K562 (cell line): ENCODE data around the gene ADGRD1. TPM values are rescaled to one million over a fixed set of nuclear protein-coding genes. Genes with fewer than 3 reads are reported as not detected.

Experiments
- BMI1 ChIP-seq: fragments of 150-350 bp; IDR thresholded peaks from 2 replicates; pipeline ENCODE4 v1.6.1; 2014; ENCODE audit warnings: low read length
- CHAMP1 ChIP-seq: fragments of 450-650 bp; IDR thresholded peaks from 2 replicates; pipeline ENCODE4 v1.6.1; 2016; ENCODE audit warnings: mild to moderate bottlenecking
- EP300 ChIP-seq: IDR thresholded peaks from 2 replicates; pipeline ENCODE4 v1.6.1; 2012; ENCODE audit warnings: low read length, improper control_type of control experiment
- HDAC3 ChIP-seq: fragments of 450-650 bp; IDR thresholded peaks from 2 replicates; pipeline ENCODE4 v1.6.1; 2018; ENCODE audit warnings: borderline replicate concordance, mild to moderate bottlenecking, moderate library complexity; ENCODE audit not compliant: partially characterized antibody
- PHB ChIP-seq: fragments of 250-450 bp; sonication (Bioruptor Pico); IDR thresholded peaks from 2 replicates; pipeline ENCODE4 v1.5.0; 2021
- PHF21A ChIP-seq: fragments of 450-650 bp; IDR thresholded peaks from 2 replicates; pipeline ENCODE4 v1.6.1; 2017; ENCODE audit warnings: low read depth, borderline replicate concordance
- RAD21 ChIP-seq, 2 experiments: fragments of 250-450 bp in 1 of 2; fragments of 450-650 bp in 1 of 2; sonication (Bioruptor Pico) in 1 of 2; formaldehyde crosslinking in 1 of 2; IDR thresholded peaks in 1 of 2; conservative IDR thresholded peaks in 1 of 2; 2 replicates each; pipeline versions ENCODE4 v1.4.0 to v1.8.0; 2020 to 2022; ENCODE audit warnings: mild to moderate bottlenecking in 2 of 2, moderate library complexity in 1 of 2
- SMARCC2 ChIP-seq: fragments of 450-650 bp; IDR thresholded peaks from 2 replicates; pipeline ENCODE4 v1.6.1; 2017; ENCODE audit warnings: antibody characterized with exemption, moderate library complexity, mild to moderate bottlenecking, low read depth
- SREBF1 ChIP-seq: fragments of 150-350 bp; IDR thresholded peaks from 2 replicates; pipeline ENCODE4 v1.6.1; 2014; ENCODE audit warnings: antibody characterized with exemption, low read depth, low read length, borderline replicate concordance
- ZBTB26 ChIP-seq: fragments of 450-650 bp; formaldehyde crosslinking; IDR thresholded peaks from 2 replicates; pipeline ENCODE4 v1.4.0; 2022; ENCODE audit warnings: missing genetic modification characterization
- ZKSCAN8 ChIP-seq: fragments of 200-800 bp; sonication (Bioruptor generic); IDR thresholded peaks from 2 replicates; pipeline ENCODE4 v1.6.1; 2016; ENCODE audit warnings: missing genetic modification characterization, missing compliant biosample characterization
- ZNF282 ChIP-seq: sonication (generic); formaldehyde crosslinking; IDR thresholded peaks from 2 replicates; pipeline ENCODE4 v1.8.1; 2023; ENCODE audit warnings: missing genetic modification reagents
- ZNF444 ChIP-seq: fragments of 250-450 bp; sonication (Bioruptor Pico); IDR thresholded peaks from 2 replicates; pipeline ENCODE4 v1.4.0; 2020; ENCODE audit warnings: mild to moderate bottlenecking, moderate library complexity
- ZNF764 ChIP-seq: fragments of 250-450 bp; sonication (Bioruptor Pico); IDR thresholded peaks from 2 replicates; pipeline ENCODE4 v1.4.0; 2020; ENCODE audit warnings: low read depth, mild to moderate bottlenecking, moderate library complexity
- polyA plus RNA-seq, 8 experiments: library from polyadenylated mRNA; depleted of rRNA in 4 of 8; stranded (reverse) in 5 of 8; unstranded in 3 of 8; fragments of >200 nt; fragmentation: Nextera tagmentation in 2 of 8; fragmentation: Illumina TruSeq in 1 of 8; extraction: Ambion mirVana in 2 of 8; extraction: Trizol in 1 of 8; gene quantifications; 2 replicates each; pipeline versions ENCODE4 v1.2.1 to v1.2.3, GENCODE V29; 2011 to 2014; ENCODE audit warnings: inconsistent platforms in 1 of 8, missing spikeins in 1 of 8
- total RNA-seq, 7 experiments: library from RNA; depleted of rRNA in 6 of 7; stranded (reverse); fragments of >200 nt in 6 of 7; fragmentation: Illumina TruSeq in 2 of 7; extraction: Trizol in 2 of 7; gene quantifications; 2 replicates each; pipeline versions ENCODE4 v1.2.1 to v1.2.3, GENCODE V29; 2011 to 2021; ENCODE audit warnings: low replicate concordance in 1 of 7
- TF ChIP-seq, protein P1 (sequence below): fragments of 200-800 bp; sonication (Bioruptor generic); IDR thresholded peaks from 2 replicates; pipeline ENCODE4 v1.6.1; 2017; ENCODE audit warnings: missing genetic modification characterization, missing compliant biosample characterization
- TF ChIP-seq, protein P2 (sequence below): fragments of 450-650 bp; IDR thresholded peaks from 2 replicates; pipeline ENCODE4 v1.6.1; 2014; ENCODE audit warnings: low read depth, mild to moderate bottlenecking, moderate library complexity, borderline replicate concordance
- TF ChIP-seq, protein P3 (sequence below): sonication (generic); formaldehyde crosslinking; IDR thresholded peaks from 2 replicates; pipeline ENCODE4 v1.8.0; 2023; ENCODE audit warnings: mild to moderate bottlenecking, missing genetic modification reagents

The ADGRD1 gene
- total and polyA plus RNA-seq, 9 of the 15 experiments (the other 6 are each of a cell fraction or from before 2014, with no cell fraction given): 1.7 to 11.7 (median 3.3) TPM

- TF ChIP-seq SMARCC2 (no peak), PHF21A (no peak), SREBF1 (no peak), EP300 (peak; percentile 48; the same call in 1 of the 2 replicates), HDAC3 (no peak), ZBTB26 (no peak), ZNF282 (CRISPR knock-in tag) (no peak), BMI1 (0 out of 2 replicates have a peak, but pooled peaks have one; percentile 22), RAD21 (CRISPR knock-in tag; conservative IDR thresholded peaks at IDR 0.05 in 1 of 2, IDR thresholded peaks at IDR 0.05 in 1 of 2) (no peak), CHAMP1 (no peak), ZKSCAN8 (CRISPR knock-in tag) (no peak; the same call in 1 of the 2 replicates), ZNF764 (CRISPR knock-in tag) (no peak), ZNF444 (CRISPR knock-in tag) (no peak), PHB (CRISPR knock-in tag) (no peak)
- TF ChIP-seq, protein P1, sequence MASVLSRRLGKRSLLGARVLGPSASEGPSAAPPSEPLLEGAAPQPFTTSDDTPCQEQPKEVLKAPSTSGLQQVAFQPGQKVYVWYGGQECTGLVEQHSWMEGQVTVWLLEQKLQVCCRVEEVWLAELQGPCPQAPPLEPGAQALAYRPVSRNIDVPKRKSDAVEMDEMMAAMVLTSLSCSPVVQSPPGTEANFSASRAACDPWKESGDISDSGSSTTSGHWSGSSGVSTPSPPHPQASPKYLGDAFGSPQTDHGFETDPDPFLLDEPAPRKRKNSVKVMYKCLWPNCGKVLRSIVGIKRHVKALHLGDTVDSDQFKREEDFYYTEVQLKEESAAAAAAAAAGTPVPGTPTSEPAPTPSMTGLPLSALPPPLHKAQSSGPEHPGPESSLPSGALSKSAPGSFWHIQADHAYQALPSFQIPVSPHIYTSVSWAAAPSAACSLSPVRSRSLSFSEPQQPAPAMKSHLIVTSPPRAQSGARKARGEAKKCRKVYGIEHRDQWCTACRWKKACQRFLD: 0 out of 2 replicates have a peak, but pooled peaks have one; percentile 70
- TF ChIP-seq, protein P2, sequence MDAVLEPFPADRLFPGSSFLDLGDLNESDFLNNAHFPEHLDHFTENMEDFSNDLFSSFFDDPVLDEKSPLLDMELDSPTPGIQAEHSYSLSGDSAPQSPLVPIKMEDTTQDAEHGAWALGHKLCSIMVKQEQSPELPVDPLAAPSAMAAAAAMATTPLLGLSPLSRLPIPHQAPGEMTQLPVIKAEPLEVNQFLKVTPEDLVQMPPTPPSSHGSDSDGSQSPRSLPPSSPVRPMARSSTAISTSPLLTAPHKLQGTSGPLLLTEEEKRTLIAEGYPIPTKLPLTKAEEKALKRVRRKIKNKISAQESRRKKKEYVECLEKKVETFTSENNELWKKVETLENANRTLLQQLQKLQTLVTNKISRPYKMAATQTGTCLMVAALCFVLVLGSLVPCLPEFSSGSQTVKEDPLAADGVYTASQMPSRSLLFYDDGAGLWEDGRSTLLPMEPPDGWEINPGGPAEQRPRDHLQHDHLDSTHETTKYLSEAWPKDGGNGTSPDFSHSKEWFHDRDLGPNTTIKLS: no peak
- TF ChIP-seq, protein P3, sequence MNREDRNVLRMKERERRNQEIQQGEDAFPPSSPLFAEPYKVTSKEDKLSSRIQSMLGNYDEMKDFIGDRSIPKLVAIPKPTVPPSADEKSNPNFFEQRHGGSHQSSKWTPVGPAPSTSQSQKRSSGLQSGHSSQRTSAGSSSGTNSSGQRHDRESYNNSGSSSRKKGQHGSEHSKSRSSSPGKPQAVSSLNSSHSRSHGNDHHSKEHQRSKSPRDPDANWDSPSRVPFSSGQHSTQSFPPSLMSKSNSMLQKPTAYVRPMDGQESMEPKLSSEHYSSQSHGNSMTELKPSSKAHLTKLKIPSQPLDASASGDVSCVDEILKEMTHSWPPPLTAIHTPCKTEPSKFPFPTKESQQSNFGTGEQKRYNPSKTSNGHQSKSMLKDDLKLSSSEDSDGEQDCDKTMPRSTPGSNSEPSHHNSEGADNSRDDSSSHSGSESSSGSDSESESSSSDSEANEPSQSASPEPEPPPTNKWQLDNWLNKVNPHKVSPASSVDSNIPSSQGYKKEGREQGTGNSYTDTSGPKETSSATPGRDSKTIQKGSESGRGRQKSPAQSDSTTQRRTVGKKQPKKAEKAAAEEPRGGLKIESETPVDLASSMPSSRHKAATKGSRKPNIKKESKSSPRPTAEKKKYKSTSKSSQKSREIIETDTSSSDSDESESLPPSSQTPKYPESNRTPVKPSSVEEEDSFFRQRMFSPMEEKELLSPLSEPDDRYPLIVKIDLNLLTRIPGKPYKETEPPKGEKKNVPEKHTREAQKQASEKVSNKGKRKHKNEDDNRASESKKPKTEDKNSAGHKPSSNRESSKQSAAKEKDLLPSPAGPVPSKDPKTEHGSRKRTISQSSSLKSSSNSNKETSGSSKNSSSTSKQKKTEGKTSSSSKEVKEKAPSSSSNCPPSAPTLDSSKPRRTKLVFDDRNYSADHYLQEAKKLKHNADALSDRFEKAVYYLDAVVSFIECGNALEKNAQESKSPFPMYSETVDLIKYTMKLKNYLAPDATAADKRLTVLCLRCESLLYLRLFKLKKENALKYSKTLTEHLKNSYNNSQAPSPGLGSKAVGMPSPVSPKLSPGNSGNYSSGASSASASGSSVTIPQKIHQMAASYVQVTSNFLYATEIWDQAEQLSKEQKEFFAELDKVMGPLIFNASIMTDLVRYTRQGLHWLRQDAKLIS (CRISPR knock-in tag): no peak
These were observed 4.9 kb downstream of the ADGRD1 start (continued) for GRCh38 chr12:130958557-130959140.
